Heart left ventricle (tissue), 16 donors: ENCODE data around the gene MYL3. TPM values are rescaled to one million over a fixed set of nuclear protein-coding genes. Genes with fewer than 3 reads are reported as not detected.

Source experiments
- ATAC-seq, 4 donors: fragments of 200-7000 bp; cut with Tn5 transposase; one replicate each; pipeline ENCODE4 v1.9.1; 2020 to 2022; ENCODE audit warnings: moderate library complexity in 4 of 4, mild to moderate bottlenecking in 3 of 4, moderate number of reproducible peaks in 1 of 4
- DNase-seq, 5 donors: peaks; one replicate each; pipeline ENCODE4 v3.0.0-alpha.2; 2020
- H3K27ac ChIP-seq, 12 donors: fragments of 200-600 bp; sonication (generic) in 4 of 12; one replicate each; pipeline versions ENCODE4 v1.5.0 to v1.8.0; 2016 to 2022; ENCODE audit warnings: mild to moderate bottlenecking in 2 of 12
- H3K27me3 ChIP-seq, 9 donors: fragments of 200-600 bp; sonication (generic) in 2 of 9; one replicate each; pipeline versions ENCODE4 v1.5.1 to v1.8.0; 2016 to 2022; ENCODE audit warnings: mild to moderate bottlenecking in 3 of 9
- H3K36me3 ChIP-seq, 9 donors: fragments of 200-600 bp; sonication (generic) in 2 of 9; one replicate each; pipeline versions ENCODE4 v1.5.0 to v1.8.0; 2018 to 2022; ENCODE audit warnings: mild to moderate bottlenecking in 2 of 9
- H3K4me1 ChIP-seq, 12 donors: fragments of 200-600 bp; sonication (generic) in 4 of 12; one replicate each; pipeline versions ENCODE4 v1.5.0 to v1.8.0; 2016 to 2022; ENCODE audit warnings: mild to moderate bottlenecking in 3 of 12
- H3K4me3 ChIP-seq, 12 donors: fragments of 200-600 bp; sonication (generic) in 4 of 12; one replicate each; pipeline versions ENCODE4 v1.5.0 to v1.8.0; 2017 to 2022; ENCODE audit warnings: mild to moderate bottlenecking in 9 of 12, moderate library complexity in 4 of 12
- H3K9me3 ChIP-seq, 12 donors: fragments of 200-600 bp; sonication (generic) in 4 of 12; one replicate each; pipeline versions ENCODE4 v1.5.0 to v1.8.0; 2016 to 2022; ENCODE audit warnings: mild to moderate bottlenecking in 1 of 12
- POLR2A ChIP-seq, 2 donors: fragments of 450-650 bp; IDR thresholded peaks; one replicate each; pipeline ENCODE4 v1.6.1; 2017; ENCODE audit warnings: antibody characterized with exemption in 2 of 2, mild to moderate bottlenecking in 2 of 2, moderate library complexity in 2 of 2
- WGBS, 4 donors: extraction: QIAGEN DNeasy Blood & Tissue Kit in 2 of 4; methylation state at CpG; one replicate each; pipeline versions ENCODE4 v1.1.5 to v1.1.7; 2013 to 2018; 5-methylcytosine and 5-hydroxymethylcytosine counted together
- intact Hi-C, 10 donors: fragments of 100-400 bp; cut with DNase I; formaldehyde crosslinking; loops; one replicate each; pipeline versions ENCODE4 v1.11.1 to v1.14.2; 2022
- polyA plus RNA-seq, 2 donors: library from polyadenylated mRNA; stranded (reverse); fragments of 200-250 nt; gene quantifications; one replicate each; pipeline ENCODE4 v1.2.3, GENCODE V29; 2013
- total RNA-seq, 9 donors: library from RNA; depleted of rRNA in 2 of 9; stranded (reverse); fragments of >200 nt in 2 of 9; fragmentation: NEBNext Ultra II Directional in 3 of 9; extraction: Animal tissue kit (Norgen Biotek cat#: 25700) in 3 of 9; gene quantifications; one replicate each; pipeline versions ENCODE4 v1.1.0 to v1.2.4, GENCODE V29; 2016 to 2023
- TF ChIP-seq, protein P1 (sequence below), 12 donors: fragments of 200-600 bp; sonication (generic) in 4 of 12; IDR thresholded peaks; one replicate each; pipeline versions ENCODE4 v1.5.0 to v1.8.0; 2018 to 2022; ENCODE audit warnings: antibody characterized with exemption in 12 of 12, mild to moderate bottlenecking in 5 of 12
- donor health status: ischemic (EF 13 %, LVEDD 7.1; RV severe dilation, severe dysfunction).
- donor health status: healthy with polysubstance abuse.
- donor health status: DM: no; HTN: yes; CAD: no.
- donor health status: DM: no; HTN: no; CAD: no.
- donor health status: ischemic (EF 25% LVEDD 6.9; RV normal size, moderate dysfunction).
- donor health status: ischemic (EF 25% LVEDD 5.7; RV mildly dilated, moderate dysfunction).
- donor health status: healthy.
- donor health status: DM: yes; HTN: yes; CAD: no.
- donor health status: ischemic (EF 35%, LVEDD 5.7; RV mildly dilated, moderate dysfunction).
- donor health status: nonischemic (EF 11% LVEDD 7.7; RV severe dilation, severe dysfunction).
- donor health status: DM: yes; HTN: yes; CAD: no.
- donor health status: PGD.
- donor health status: ischemic (EF 29% LVEDD 5.4; RV normal size, mild dysfunction).
- donor health status: nonischemic (EF 23%, LVEDD 6.1; RV moderate dilation, normal function).

Gene MYL3
- total and polyA plus RNA-seq, 11 donors, result 4,961 to 12,544 (median 6,839) TPM

DNA sequence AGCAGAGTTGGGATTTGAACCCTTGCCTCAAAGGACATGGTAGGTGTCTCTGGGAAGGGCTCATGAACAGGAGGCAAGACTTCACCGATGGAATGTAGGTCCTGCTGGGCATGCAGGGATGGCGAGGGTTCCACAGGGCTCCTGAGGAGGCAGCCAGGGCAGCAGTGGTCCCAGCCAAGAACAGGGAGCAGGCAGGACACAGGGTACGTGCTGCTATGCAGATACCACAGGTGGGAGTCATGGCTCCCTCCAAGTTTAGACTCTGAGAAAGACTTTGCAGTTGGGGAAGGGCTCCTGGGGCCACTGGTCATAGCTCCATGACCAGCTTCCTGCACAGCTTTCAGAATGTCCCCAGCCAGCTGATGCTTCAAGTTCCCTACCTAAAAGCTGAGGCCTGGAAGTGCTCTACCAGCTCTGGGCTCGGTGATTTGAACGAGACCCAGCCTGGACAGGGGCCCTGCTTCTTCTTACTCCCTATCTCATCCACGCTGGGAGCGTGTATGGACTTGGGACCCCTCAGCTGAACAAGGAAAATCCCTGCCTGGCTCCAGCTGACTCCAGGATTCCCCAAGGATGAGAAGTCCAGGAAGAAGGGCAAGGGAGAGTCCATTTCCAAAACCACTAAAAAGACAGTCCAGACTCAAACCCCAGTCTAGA lies 747 bp downstream of the MYL3 start:
- no peaks in the 10 kb centered on the region for H3K9me3 ChIP-seq
- ATAC-seq (no peak), DNase-seq (peak; percentile 11 to 55 (median 32))
- peak overlapping the region; percentile 49 to 86 (median 64) for H3K4me3 ChIP-seq
- peak overlapping the region; percentile 83 to 100 (median 96) for H3K27ac ChIP-seq
- H3K27me3 ChIP-seq, result no peaks in the 10 kb centered on the region
- intact Hi-C loops, result loop anchor here in 3 of 10 donors (5.0 to 10.0 kb wide), 3 partner anchors 158 to 462 kb away; partner anchors contain the start of gene TMIE (in 1 of the 3)
- H3K36me3 ChIP-seq, result peaks cover 0 to 34% (median 23%) of the 10 kb centered on the region in 9 donors
- 44 to 56% (median 52%) methylated on average over 7 of the region's 7 CpGs for WGBS, 4 donors
- TF ChIP-seq POLR2A (IDR thresholded peaks at IDR 0.05), result no peak
- TF ChIP-seq, protein P1, sequence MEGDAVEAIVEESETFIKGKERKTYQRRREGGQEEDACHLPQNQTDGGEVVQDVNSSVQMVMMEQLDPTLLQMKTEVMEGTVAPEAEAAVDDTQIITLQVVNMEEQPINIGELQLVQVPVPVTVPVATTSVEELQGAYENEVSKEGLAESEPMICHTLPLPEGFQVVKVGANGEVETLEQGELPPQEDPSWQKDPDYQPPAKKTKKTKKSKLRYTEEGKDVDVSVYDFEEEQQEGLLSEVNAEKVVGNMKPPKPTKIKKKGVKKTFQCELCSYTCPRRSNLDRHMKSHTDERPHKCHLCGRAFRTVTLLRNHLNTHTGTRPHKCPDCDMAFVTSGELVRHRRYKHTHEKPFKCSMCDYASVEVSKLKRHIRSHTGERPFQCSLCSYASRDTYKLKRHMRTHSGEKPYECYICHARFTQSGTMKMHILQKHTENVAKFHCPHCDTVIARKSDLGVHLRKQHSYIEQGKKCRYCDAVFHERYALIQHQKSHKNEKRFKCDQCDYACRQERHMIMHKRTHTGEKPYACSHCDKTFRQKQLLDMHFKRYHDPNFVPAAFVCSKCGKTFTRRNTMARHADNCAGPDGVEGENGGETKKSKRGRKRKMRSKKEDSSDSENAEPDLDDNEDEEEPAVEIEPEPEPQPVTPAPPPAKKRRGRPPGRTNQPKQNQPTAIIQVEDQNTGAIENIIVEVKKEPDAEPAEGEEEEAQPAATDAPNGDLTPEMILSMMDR (IDR thresholded peaks at IDR 0.05), result no peak
- peaks cover 5 to 66% (median 16%) of the 10 kb centered on the region in 12 donors for H3K4me1 ChIP-seq

DNA sequence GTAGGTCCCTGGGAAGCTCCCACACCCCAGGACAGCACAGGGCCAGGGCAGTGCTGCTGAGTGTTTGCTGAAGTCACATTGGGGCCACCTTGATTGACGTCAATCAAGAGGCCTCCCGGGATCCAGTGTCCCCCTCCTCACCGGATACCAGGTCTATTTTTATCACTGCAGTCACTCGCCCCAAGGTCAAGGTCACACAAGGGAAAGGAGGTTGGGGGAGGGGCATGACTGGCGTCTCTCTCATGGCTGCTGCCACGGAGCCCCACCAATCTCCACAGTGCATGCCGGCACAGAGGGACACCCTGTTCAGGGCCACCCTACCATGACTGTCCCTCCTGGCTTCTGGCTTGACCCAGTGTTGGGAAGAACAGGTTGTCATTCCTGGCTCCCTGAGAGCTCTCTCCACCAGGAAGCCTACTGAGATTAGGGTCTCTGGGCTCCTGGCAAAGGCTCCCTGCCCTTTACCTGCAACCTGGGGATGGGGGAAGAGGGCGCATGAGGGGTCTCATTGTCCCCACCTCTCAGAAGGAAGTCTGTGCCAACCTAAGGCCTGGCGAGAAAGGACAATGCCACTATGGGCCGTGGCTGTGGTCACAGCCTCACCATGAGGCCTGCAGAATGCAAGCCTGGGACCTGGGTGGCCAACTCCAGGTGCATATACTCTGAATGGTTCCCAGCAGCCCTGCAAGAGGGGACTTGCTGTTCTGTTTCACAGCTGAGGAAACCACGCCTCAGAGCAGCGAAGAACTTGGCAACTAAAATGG lies 1.5 kb downstream of the MYL3 start:
- H3K4me1 ChIP-seq, result peaks cover 0 to 59% (median 9%) of the 10 kb centered on the region in 12 donors
- peak; percentile 75 to 87 (median 79) for DNase-seq
- H3K36me3 ChIP-seq, result peaks cover 0 to 41% (median 30%) of the 10 kb centered on the region in 9 donors
- H3K27me3 ChIP-seq, result no peaks in the 10 kb centered on the region
- H3K27ac ChIP-seq, result peak overlapping the region; percentile 83 to 100 (median 96)
- intact Hi-C loops, result loop anchor here in 3 of 10 donors (5.0 to 10.0 kb wide), 3 partner anchors 157 to 463 kb away; partner anchors contain the start of gene TMIE (in 1 of the 3)
- peak overlapping the region; percentile 49 to 86 (median 64) for H3K4me3 ChIP-seq
- no peaks in the 10 kb centered on the region for H3K9me3 ChIP-seq
- peak; percentile 16 to 46 (median 26) for ATAC-seq
- TF ChIP-seq, protein P1 (IDR thresholded peaks at IDR 0.05), result no peak
- TF ChIP-seq POLR2A (IDR thresholded peaks at IDR 0.05), result peak in 1 of 2 donors; percentile 28
- WGBS, 4 donors, result 32 to 45% (median 39%) methylated on average over 10 to 12 of the region's 12 CpGs

DNA sequence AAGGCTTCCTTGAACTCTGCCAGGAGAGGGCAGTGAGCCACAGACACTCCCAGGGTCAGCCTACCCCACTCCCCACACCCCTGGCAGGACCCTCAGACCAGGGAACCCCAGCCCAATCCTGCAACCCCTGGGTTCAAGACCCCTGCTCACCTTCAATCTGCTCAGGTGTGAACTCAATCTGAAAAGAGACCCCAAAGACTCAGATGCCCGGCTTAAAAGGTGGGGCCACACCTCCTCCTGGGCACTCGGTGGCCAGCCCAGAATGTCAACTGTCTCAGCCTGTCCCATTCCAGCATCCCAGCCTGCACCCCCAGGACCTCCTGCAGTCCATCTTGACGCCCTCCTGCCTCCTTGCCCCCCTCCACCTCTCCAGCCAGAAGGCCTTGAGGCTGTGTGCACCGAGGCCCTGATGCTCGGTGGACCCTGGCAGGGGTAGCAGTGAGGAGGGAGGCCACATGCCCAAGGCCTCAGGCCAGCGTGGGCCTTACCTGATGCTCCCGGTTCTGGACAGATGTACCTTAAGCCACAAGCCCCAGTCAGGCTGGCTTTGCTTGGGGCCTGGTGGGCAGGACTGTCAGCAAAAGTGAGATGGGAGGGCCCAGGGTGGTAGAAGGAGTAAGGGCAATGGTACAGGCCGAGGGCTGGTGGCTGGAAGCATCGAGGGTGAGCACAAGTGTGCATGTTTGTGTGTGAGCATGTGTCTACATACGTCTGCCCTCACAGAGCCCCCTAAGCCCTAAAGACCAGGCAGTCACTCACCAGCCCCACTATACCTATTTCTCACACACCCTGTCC lies 2.2 kb downstream of the MYL3 start:
- WGBS, 4 donors, result 47 to 64% (median 59%) methylated on average over 5 to 10 of the region's 10 CpGs
- H3K4me3 ChIP-seq, result peak overlapping the region; percentile 44 to 86 (median 64)
- H3K36me3 ChIP-seq, result peaks cover 0 to 49% (median 31%) of the 10 kb centered on the region in 9 donors
- no peaks in the 10 kb centered on the region for H3K9me3 ChIP-seq
- peak; percentile 11 to 54 (median 37) for DNase-seq
- intact Hi-C loops, result loop anchor here in 3 of 10 donors (5.0 to 10.0 kb wide), 3 partner anchors 156 to 464 kb away; partner anchors contain the start of gene TMIE (in 1 of the 3)
- no peaks in the 10 kb centered on the region for H3K27me3 ChIP-seq
- peaks cover 0 to 53% (median 6%) of the 10 kb centered on the region in 12 donors for H3K4me1 ChIP-seq
- TF ChIP-seq, protein P1 (IDR thresholded peaks at IDR 0.05), result no peak
- TF ChIP-seq POLR2A (IDR thresholded peaks at IDR 0.05), result peak; percentile 8 to 10
- peak in 1 of 4 donors; percentile 0 for ATAC-seq
- H3K27ac ChIP-seq, result peak overlapping the region; percentile 83 to 100 (median 96)
